Esophagus squamous epithelium (tissue), 5 donors: ENCODE results near the gene ANKRD52. TPM values are rescaled to one million over a fixed set of nuclear protein-coding genes. Genes with fewer than 3 reads are reported as not detected.

Experiments used
- DNase-seq: peaks from one replicate; lab custom pipeline; 2025; lab: John Stamatoyannopoulos, UW
- H3K27ac ChIP-seq, 4 donors: fragments of 200-600 bp; sonication (generic); one replicate each; pipeline ENCODE4 v1.5.1; 2016 to 2019; ENCODE audit warnings: mild to moderate bottlenecking in 1 of 4
- H3K27me3 ChIP-seq, 4 donors: fragments of 200-600 bp; sonication (generic); 1 replicate in 3 of 4; 2 replicates in 1 of 4; pipeline versions ENCODE4 v1.5.1 to v1.6.0; 2017 to 2021; ENCODE audit warnings: antibody characterized with exemption in 1 of 4
- H3K36me3 ChIP-seq, 3 donors: fragments of 200-600 bp; sonication (generic); one replicate each; pipeline ENCODE4 v1.5.1; 2016 to 2019
- H3K4me1 ChIP-seq, 3 donors: fragments of 200-600 bp; sonication (generic); one replicate each; pipeline ENCODE4 v1.5.1; 2017 to 2019
- H3K4me3 ChIP-seq, 4 donors: fragments of 200-600 bp; sonication (generic); 1 replicate in 3 of 4; 2 replicates in 1 of 4; pipeline ENCODE4 v1.5.1; 2016 to 2019; ENCODE audit warnings: mild to moderate bottlenecking in 2 of 4, moderate library complexity in 1 of 4
- H3K9me3 ChIP-seq, 3 donors: fragments of 200-600 bp; sonication (generic); one replicate each; pipeline ENCODE4 v1.5.1; 2016 to 2019
- CTCF ChIP-seq, 6 experiments: fragments of 450-650 bp in 4 of 6; fragments of 200-600 bp in 2 of 6; sonication (generic) in 2 of 6; IDR thresholded peaks; one replicate each; pipeline ENCODE4 v1.5.1; 2016 to 2019; ENCODE audit warnings: antibody characterized with exemption in 6 of 6, mild to moderate bottlenecking in 4 of 6, moderate library complexity in 4 of 6
- POLR2A ChIP-seq, 4 donors: fragments of 450-650 bp; IDR thresholded peaks; one replicate each; pipeline ENCODE4 v1.6.1; 2017; ENCODE audit warnings: antibody characterized with exemption in 4 of 4, mild to moderate bottlenecking in 4 of 4, moderate library complexity in 3 of 4
- WGBS, 2 donors: methylation state at CpG; one replicate each; pipeline ENCODE4 v1.1.5; 2018; 5-methylcytosine and 5-hydroxymethylcytosine counted together
- intact Hi-C: fragments of 100-400 bp; cut with DNase I; formaldehyde crosslinking; loops from one replicate; pipeline ENCODE4 v1.15.0; 2022
- total RNA-seq, 4 donors: library from RNA; depleted of rRNA; stranded (reverse); fragments of >200 nt; gene quantifications; one replicate each; pipeline ENCODE4 v1.1.0, GENCODE V29; 2016
- donor health status: DM: yes; HTN: yes; CAD: no.

The ANKRD52 gene
- total RNA-seq, 4 donors from 2014 or later: 9.2 to 15.8 (median 13.9) TPM

- intact Hi-C loops: no loop called here
- no peak for TF ChIP-seq CTCF (IDR thresholded peaks at IDR 0.05)
- no peak for TF ChIP-seq POLR2A (IDR thresholded peaks at IDR 0.05)
- peaks cover 7 to 13% (median 9%) of the 10 kb centered on the region in 3 donors for H3K4me1 ChIP-seq
- H3K9me3 ChIP-seq: no peaks in the 10 kb centered on the region
- H3K27me3 ChIP-seq: no peaks in the 10 kb centered on the region
- no peak overlapping the region for H3K27ac ChIP-seq
- WGBS, 2 donors: 83 to 96% methylated on average over 4 of the region's 7 CpGs
- no peak overlapping the region for H3K4me3 ChIP-seq
- no peak for DNase-seq
- H3K36me3 ChIP-seq: peaks cover 0 to 40% (median 7%) of the 10 kb centered on the region in 3 donors
Measured at GRCh38 chr12:56229082-56229481, 29.1 kb downstream of the ANKRD52 start.

GRCh38 chr12:56224954-56225353, 33.2 kb downstream of the ANKRD52 start:
- peak overlapping the region; percentile 80 to 99 (median 92) for H3K27ac ChIP-seq

GRCh38 chr12:56224102-56224701, 34.0 kb downstream of the ANKRD52 start, which contains the start of gene NABP2:
NABP2 (plus strand) TSS chr12:56224342; CDS start chr12:56224857, 515 bp downstream.
- intact Hi-C loops: no loop called here
- H3K36me3 ChIP-seq: peaks cover 0 to 37% (median 7%) of the 10 kb centered on the region in 3 donors
- peak; percentile 74 for DNase-seq

More at GRCh38 chr12:56224954-56225353, 33.2 kb downstream of the ANKRD52 start:
- Histone ChIP-seq H3K9me3 (no peaks in the 10 kb centered on the region), H3K27me3 (no peaks in the 10 kb centered on the region), H3K36me3 (peaks cover 0 to 40% (median 7%) of the 10 kb centered on the region in 3 donors), H3K4me1 (peaks cover 32 to 47% (median 33%) of the 10 kb centered on the region in 3 donors), H3K4me3 (peak overlapping the region; percentile 67 to 81 (median 69))
- no peak for TF ChIP-seq POLR2A (IDR thresholded peaks at IDR 0.05)
- TF ChIP-seq CTCF (IDR thresholded peaks at IDR 0.05): no peak
- intact Hi-C loops: no loop called here
- WGBS, 2 donors: 54 to 70% methylated on average over 9 to 10 of the region's 11 CpGs
- no peak for DNase-seq

GRCh38 chr12:56223571-56224101, 34.5 kb downstream of the ANKRD52 start:
- WGBS, 2 donors: 21 to 26% methylated on average over 15 of the region's 15 CpGs
- Histone ChIP-seq H3K27ac (peak overlapping the region; percentile 80 to 99 (median 92)), H3K4me1 (peaks cover 33 to 59% (median 37%) of the 10 kb centered on the region in 3 donors), H3K36me3 (peaks cover 0 to 31% (median 2%) of the 10 kb centered on the region in 3 donors), H3K9me3 (no peaks in the 10 kb centered on the region), H3K27me3 (no peaks in the 10 kb centered on the region), H3K4me3 (peak overlapping the region; percentile 67 to 81 (median 69))
- no peak for DNase-seq
- intact Hi-C loops: no loop called here
- TF ChIP-seq POLR2A (IDR thresholded peaks at IDR 0.05) (no peak), CTCF (IDR thresholded peaks at IDR 0.05) (no peak)

More at GRCh38 chr12:56224102-56224701, 34.0 kb downstream of the ANKRD52 start, which contains the start of gene NABP2:
- no peaks in the 10 kb centered on the region for H3K9me3 ChIP-seq
- peak within 1 kb of the TSS; percentile 67 to 81 (median 69) for H3K4me3 ChIP-seq
- H3K27ac ChIP-seq: peak within 1 kb of the TSS; percentile 80 to 99 (median 98)
- 0% methylated on average over 1 to 16 of the region's 41 CpGs for WGBS, 2 donors
- TF ChIP-seq CTCF (IDR thresholded peaks at IDR 0.05): peak; percentile 83 to 98 (median 90)
- peak in 2 of 4 donors; percentile 5 to 30 for TF ChIP-seq POLR2A (IDR thresholded peaks at IDR 0.05)
- no peaks in the 10 kb centered on the region for H3K27me3 ChIP-seq
- peaks cover 33 to 54% (median 37%) of the 10 kb centered on the region in 3 donors for H3K4me1 ChIP-seq

- DNase-seq: no peak
- H3K27ac ChIP-seq: peak overlapping the region; percentile 94 to 99 (median 98)
- H3K36me3 ChIP-seq: peaks cover 0 to 26% (median 0%) of the 10 kb centered on the region in 3 donors
- intact Hi-C loops: no loop called here
- H3K27me3 ChIP-seq: no peaks in the 10 kb centered on the region
- WGBS, 2 donors: 13 to 17% methylated on average over 4 of the region's 4 CpGs
- peak overlapping the region; percentile 73 to 89 (median 83) for H3K4me3 ChIP-seq
- no peak for TF ChIP-seq POLR2A (IDR thresholded peaks at IDR 0.05)
- no peak for TF ChIP-seq CTCF (IDR thresholded peaks at IDR 0.05)
- H3K9me3 ChIP-seq: no peaks in the 10 kb centered on the region
- H3K4me1 ChIP-seq: peaks cover 33 to 66% (median 37%) of the 10 kb centered on the region in 3 donors
Measured at GRCh38 chr12:56222531-56222895, 35.7 kb downstream of the ANKRD52 start.
